ENCODE measurements around the gene GLI3. TPM values are rescaled to one million over a fixed set of nuclear protein-coding genes. Genes with fewer than 3 reads are reported as not detected.

Gene GLI3
- total RNA-seq, 1 donor from 2014 or later = 57.0 TPM

DNA sequence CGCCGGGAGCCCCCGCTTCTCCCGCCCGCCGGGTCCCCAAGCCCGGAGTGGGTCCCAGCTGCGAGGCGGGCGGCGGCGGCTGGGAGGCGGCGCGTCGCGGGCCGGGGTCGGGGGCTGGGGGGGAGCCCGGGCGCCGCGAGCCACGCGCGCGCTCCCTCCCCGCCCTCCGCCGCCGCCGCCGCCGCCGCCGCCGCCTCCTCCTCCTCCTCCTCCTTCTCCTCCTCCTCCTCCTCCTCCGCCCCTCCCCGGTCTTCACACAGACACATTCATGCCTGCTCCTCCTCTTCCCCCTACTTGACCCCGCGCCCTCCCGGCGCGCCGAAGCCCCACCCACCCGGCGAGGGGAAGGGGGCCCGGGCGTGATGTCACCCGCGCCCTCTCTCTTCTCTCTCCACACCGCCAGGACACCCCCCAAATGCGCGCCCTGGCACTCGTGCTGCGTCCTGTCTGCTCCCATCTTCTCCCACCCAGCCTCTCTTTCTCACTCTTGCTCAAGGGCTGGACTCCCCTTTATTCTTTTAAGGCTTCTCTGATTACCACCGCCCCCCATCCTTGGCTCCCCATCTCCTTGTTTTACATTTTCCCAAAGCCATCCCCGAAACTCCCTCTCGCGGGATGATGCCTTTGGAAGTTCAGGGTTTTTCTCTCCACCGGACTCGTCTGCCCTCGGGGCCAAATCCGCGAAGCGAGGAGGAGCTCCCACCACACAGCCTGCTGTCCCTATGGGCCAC, 967 bp upstream of the GLI3 start:
- Mint-ChIP-seq H3K4me1 (ENCODE audit: unreplicated experiment) (peaks cover 55% of the 10 kb centered on the region), H3K27ac (ENCODE audit: unreplicated experiment) (peak overlapping the region; percentile 97), H3K27me3 (ENCODE audit: unreplicated experiment) (no peaks in the 10 kb centered on the region), H3K9me3 (ENCODE audit: unreplicated experiment) (no peaks in the 10 kb centered on the region), H3K4me3 (ENCODE audit: unreplicated experiment) (peak overlapping the region; percentile 88), H3K36me3 (ENCODE audit: unreplicated experiment) (no peaks in the 10 kb centered on the region)
- TF ChIP-seq, protein P1, sequence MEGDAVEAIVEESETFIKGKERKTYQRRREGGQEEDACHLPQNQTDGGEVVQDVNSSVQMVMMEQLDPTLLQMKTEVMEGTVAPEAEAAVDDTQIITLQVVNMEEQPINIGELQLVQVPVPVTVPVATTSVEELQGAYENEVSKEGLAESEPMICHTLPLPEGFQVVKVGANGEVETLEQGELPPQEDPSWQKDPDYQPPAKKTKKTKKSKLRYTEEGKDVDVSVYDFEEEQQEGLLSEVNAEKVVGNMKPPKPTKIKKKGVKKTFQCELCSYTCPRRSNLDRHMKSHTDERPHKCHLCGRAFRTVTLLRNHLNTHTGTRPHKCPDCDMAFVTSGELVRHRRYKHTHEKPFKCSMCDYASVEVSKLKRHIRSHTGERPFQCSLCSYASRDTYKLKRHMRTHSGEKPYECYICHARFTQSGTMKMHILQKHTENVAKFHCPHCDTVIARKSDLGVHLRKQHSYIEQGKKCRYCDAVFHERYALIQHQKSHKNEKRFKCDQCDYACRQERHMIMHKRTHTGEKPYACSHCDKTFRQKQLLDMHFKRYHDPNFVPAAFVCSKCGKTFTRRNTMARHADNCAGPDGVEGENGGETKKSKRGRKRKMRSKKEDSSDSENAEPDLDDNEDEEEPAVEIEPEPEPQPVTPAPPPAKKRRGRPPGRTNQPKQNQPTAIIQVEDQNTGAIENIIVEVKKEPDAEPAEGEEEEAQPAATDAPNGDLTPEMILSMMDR (IDR thresholded peaks at IDR 0.05) = no peak
- peak; percentile 90 for DNase-seq (ENCODE audit: extremely low spot score, unreplicated experiment)

DNA sequence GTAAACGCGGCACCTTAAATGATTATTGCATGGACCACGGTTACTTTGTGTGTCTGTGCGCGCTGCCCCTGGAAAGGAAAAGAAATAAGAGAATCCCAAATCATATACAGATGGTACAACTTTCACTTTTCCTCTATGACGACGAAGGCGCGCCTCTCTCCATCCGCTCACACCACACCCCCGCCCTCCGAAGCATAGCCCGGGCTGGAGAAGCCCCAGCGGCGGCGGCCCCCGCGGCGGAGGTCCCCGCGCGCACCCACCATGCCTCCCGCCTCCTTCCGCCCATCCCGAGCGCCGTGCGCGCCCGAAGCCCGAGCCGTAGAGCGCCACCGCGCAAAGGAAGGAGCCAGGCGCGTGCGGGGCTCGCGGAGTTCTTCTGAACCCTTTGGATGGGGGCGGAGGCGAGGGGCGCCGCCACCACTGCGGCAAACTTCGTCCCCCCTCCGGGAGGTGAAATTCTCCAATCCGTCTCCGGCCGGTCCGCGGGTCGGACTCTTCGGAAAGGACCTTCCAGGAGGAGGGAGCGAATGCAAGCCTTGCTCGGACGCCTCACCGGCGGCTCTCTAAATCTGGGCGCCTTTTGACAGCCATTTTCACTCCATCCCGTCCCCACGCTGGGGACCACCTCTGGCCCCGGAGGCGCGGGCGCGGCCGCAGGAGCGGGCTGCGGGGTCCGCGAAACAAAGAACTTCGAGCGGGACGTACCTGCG, 588 bp downstream of the GLI3 start:
- Mint-ChIP-seq H3K36me3 (ENCODE audit: unreplicated experiment) (peaks cover under 1% of the 10 kb centered on the region), H3K9me3 (ENCODE audit: unreplicated experiment) (no peaks in the 10 kb centered on the region), H3K4me3 (ENCODE audit: unreplicated experiment) (peak overlapping the region; percentile 95), H3K4me1 (ENCODE audit: unreplicated experiment) (peaks cover 66% of the 10 kb centered on the region), H3K27ac (ENCODE audit: unreplicated experiment) (peak overlapping the region; percentile 94), H3K27me3 (ENCODE audit: unreplicated experiment) (no peaks in the 10 kb centered on the region)
- peak; percentile 90 for DNase-seq (ENCODE audit: extremely low spot score, unreplicated experiment)
- TF ChIP-seq, protein P1 (IDR thresholded peaks at IDR 0.05) = no peak

DNA sequence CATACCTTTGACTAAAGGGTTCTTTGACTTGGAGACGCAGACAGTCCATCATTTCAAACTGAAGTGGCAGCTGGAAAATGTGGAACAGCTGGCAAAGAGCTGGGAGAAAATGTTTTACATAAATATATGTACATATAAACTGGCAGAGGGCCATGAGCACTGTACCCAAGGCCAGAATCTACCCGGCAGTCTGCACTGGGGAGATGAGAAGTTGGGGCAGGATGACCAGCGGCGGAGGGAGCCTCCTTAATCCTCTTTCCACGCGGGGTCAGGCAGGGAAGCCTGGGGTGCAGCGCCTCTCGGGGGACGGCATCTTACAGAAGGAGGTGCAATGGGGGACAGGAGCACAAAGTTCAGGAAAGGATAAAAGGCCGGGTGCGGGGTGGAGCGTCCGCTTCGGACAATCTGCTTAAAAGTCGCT, 1.3 kb downstream of the GLI3 start:
- DNase-seq (ENCODE audit: extremely low spot score, unreplicated experiment) = no peak
- TF ChIP-seq, protein P1 (IDR thresholded peaks at IDR 0.05) = no peak
- Mint-ChIP-seq H3K36me3 (ENCODE audit: unreplicated experiment) (peaks cover 3% of the 10 kb centered on the region), H3K4me1 (ENCODE audit: unreplicated experiment) (peaks cover 70% of the 10 kb centered on the region), H3K27me3 (ENCODE audit: unreplicated experiment) (no peaks in the 10 kb centered on the region), H3K27ac (ENCODE audit: unreplicated experiment) (peak overlapping the region; percentile 94), H3K9me3 (ENCODE audit: unreplicated experiment) (no peaks in the 10 kb centered on the region), H3K4me3 (ENCODE audit: unreplicated experiment) (peak overlapping the region; percentile 95)

DNA sequence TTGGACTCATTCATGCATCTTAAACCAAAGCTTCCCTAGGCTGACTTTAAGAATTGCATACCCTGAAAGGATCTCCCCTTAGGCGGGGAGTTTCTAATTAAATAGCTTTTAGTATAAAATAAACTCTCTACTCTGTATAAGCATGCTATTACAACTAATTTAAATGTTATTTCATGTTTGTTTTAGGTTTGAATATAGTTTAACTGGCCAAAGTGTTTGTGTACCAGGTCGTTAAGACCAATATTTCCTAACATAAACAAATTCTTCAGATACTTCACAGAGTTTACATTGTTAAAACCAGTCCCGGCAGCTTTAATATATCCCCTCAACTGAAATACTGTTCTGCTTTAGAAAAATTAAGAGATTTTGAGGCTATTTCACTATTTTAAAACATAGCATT, 2.3 kb downstream of the GLI3 start:
- no peaks in the 10 kb centered on the region for H3K9me3 Mint-ChIP-seq (ENCODE audit: unreplicated experiment)
- peak overlapping the region; percentile 95 for H3K4me3 Mint-ChIP-seq (ENCODE audit: unreplicated experiment)
- DNase-seq (ENCODE audit: extremely low spot score, unreplicated experiment) = no peak
- peaks cover 3% of the 10 kb centered on the region for H3K36me3 Mint-ChIP-seq (ENCODE audit: unreplicated experiment)
- TF ChIP-seq, protein P1 (IDR thresholded peaks at IDR 0.05) = no peak
- peaks cover 68% of the 10 kb centered on the region for H3K4me1 Mint-ChIP-seq (ENCODE audit: unreplicated experiment)
- no peaks in the 10 kb centered on the region for H3K27me3 Mint-ChIP-seq (ENCODE audit: unreplicated experiment)
- H3K27ac Mint-ChIP-seq (ENCODE audit: unreplicated experiment) = peak overlapping the region; percentile 7

DNA sequence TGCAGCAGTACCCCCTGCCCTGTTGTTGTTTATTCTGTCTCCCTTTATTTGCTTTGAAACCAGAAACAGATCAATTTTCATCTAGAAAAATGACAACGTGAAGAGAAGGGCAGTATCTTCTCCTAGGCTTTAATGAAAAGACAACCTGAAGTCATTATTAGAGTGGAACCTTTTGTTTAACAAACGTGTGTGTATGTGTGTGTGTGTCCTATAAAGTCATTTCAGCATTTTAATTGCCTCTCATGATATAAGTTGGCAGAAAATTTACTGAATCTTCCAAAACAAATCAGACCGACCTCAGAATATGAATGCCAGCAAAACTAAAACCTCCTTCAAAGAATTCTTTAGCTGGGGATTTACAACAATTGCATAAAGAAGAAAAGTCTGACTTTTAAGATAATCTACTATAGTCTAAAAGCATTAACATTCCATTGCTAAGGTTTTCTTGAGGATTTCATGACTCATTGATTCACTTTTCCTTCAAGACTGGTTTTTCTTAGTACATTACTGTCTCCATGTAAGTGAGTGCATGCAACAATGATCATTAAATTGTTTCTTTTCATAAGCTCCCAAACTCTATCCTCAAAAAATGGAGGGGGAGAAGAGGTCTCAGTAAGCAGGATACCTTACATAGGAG, 3.2 kb downstream of the GLI3 start:
- no peak for DNase-seq (ENCODE audit: extremely low spot score, unreplicated experiment)
- Mint-ChIP-seq H3K4me3 (ENCODE audit: unreplicated experiment) (peak overlapping the region; percentile 44), H3K27me3 (ENCODE audit: unreplicated experiment) (no peaks in the 10 kb centered on the region), H3K9me3 (ENCODE audit: unreplicated experiment) (no peaks in the 10 kb centered on the region), H3K4me1 (ENCODE audit: unreplicated experiment) (peaks cover 63% of the 10 kb centered on the region), H3K27ac (ENCODE audit: unreplicated experiment) (peak overlapping the region; percentile 44), H3K36me3 (ENCODE audit: unreplicated experiment) (peaks cover 3% of the 10 kb centered on the region)
- TF ChIP-seq, protein P1 (IDR thresholded peaks at IDR 0.05) = no peak
